ENCODE data around the gene KCNK2. TPM values are rescaled to one million over a fixed set of nuclear protein-coding genes. Genes with fewer than 3 reads are reported as not detected.

KCNK2 gene
- 0.50 and 1.1 TPM in 2 replicates for total RNA-seq (ENCODE audit: low replicate concordance)

- peak; percentile 70 for DNase-seq (ENCODE audit: low spot score)
- peak within 1 kb of the TSS; percentile 90 for H3K4me3 Mint-ChIP-seq
- Histone ChIP-seq H3K9me3 (ENCODE audit: low read depth) (no peaks in the 10 kb centered on the region), H3F3A (ENCODE audit: low read depth) (no peaks in the 10 kb centered on the region), H3K4me2 (peak within 1 kb of the TSS; percentile 95), H3K27me3 (peaks cover 99% of the 10 kb centered on the region), H3K79me2 (ENCODE audit: low read depth) (no peaks in the 10 kb centered on the region), H3K27ac (no peak within 1 kb of the TSS), H3K4me3 (peak within 1 kb of the TSS; percentile 70), H3K9ac (no peak within 1 kb of the TSS), H4K20me1 (ENCODE audit: low read depth) (no peaks in the 10 kb centered on the region), H2AFZ (replicated peaks) (peak within 1 kb of the TSS; percentile 90), H3K36me3 (no peaks in the 10 kb centered on the region), H3K4me1 (peaks cover 11% of the 10 kb centered on the region)
- no peak within 1 kb of the TSS for H3K27ac Mint-ChIP-seq
- no peaks in the 10 kb centered on the region for H3K9me3 Mint-ChIP-seq
- peaks cover 13% of the 10 kb centered on the region for H3K4me1 Mint-ChIP-seq
- H3K27me3 Mint-ChIP-seq (ENCODE audit: insufficient read depth, low read depth) = peaks cover 23% of the 10 kb centered on the region
- no peaks in the 10 kb centered on the region for H3K36me3 Mint-ChIP-seq
- TF ChIP-seq EZH2 (IDR thresholded peaks at IDR 0.05) (peak; percentile 21), CTCF (IDR thresholded peaks at IDR 0.05) (no peak), EZH2phosphoT487 (IDR thresholded peaks at IDR 0.05) (peak; percentile 13)
Measured at GRCh38 chr1:215082532-215083382, at the start of gene KCNK2. Gene KCNK2 (plus strand): TSS chr1:215082737. CDS start chr1:215083386, 649 bp downstream.

- DNase-seq (ENCODE audit: low spot score) = no peak
- no peak for TF ChIP-seq CTCF (IDR thresholded peaks at IDR 0.05)
- no peak for TF ChIP-seq EZH2 (IDR thresholded peaks at IDR 0.05)
- no peak for TF ChIP-seq EZH2phosphoT487 (IDR thresholded peaks at IDR 0.05)
- Histone ChIP-seq H2AFZ (replicated peaks) (no peak overlapping the region), H3K79me2 (ENCODE audit: low read depth) (no peaks in the 10 kb centered on the region), H3K4me3 (no peak overlapping the region), H3K4me2 (no peak overlapping the region), H3F3A (ENCODE audit: low read depth) (no peaks in the 10 kb centered on the region), H3K27me3 (no peaks in the 10 kb centered on the region), H3K9ac (no peak overlapping the region), H3K27ac (no peak overlapping the region), H3K36me3 (no peaks in the 10 kb centered on the region), H3K9me3 (ENCODE audit: low read depth) (no peaks in the 10 kb centered on the region), H3K4me1 (no peaks in the 10 kb centered on the region), H4K20me1 (ENCODE audit: low read depth) (no peaks in the 10 kb centered on the region)
- Mint-ChIP-seq H3K4me3 (no peak overlapping the region), H3K27ac (no peak overlapping the region), H3K4me1 (no peaks in the 10 kb centered on the region), H3K36me3 (no peaks in the 10 kb centered on the region), H3K27me3 (ENCODE audit: insufficient read depth, low read depth) (no peaks in the 10 kb centered on the region), H3K9me3 (no peaks in the 10 kb centered on the region)
Measured at GRCh38 chr1:215032911-215033526, 49.5 kb upstream of the KCNK2 start.

- Histone ChIP-seq H3K4me3 (no peak overlapping the region), H4K20me1 (ENCODE audit: low read depth) (no peaks in the 10 kb centered on the region), H3K36me3 (no peaks in the 10 kb centered on the region), H3F3A (ENCODE audit: low read depth) (no peaks in the 10 kb centered on the region), H3K9ac (no peak overlapping the region), H3K27ac (no peak overlapping the region), H3K9me3 (ENCODE audit: low read depth) (no peaks in the 10 kb centered on the region), H2AFZ (replicated peaks) (no peak overlapping the region), H3K27me3 (no peaks in the 10 kb centered on the region), H3K4me1 (no peaks in the 10 kb centered on the region), H3K79me2 (ENCODE audit: low read depth) (no peaks in the 10 kb centered on the region), H3K4me2 (no peak overlapping the region)
- TF ChIP-seq EZH2phosphoT487 (IDR thresholded peaks at IDR 0.05) = no peak
- H3K9me3 Mint-ChIP-seq = no peaks in the 10 kb centered on the region
- H3K4me1 Mint-ChIP-seq = no peaks in the 10 kb centered on the region
- H3K4me3 Mint-ChIP-seq = no peak overlapping the region
- no peaks in the 10 kb centered on the region for H3K36me3 Mint-ChIP-seq
- H3K27me3 Mint-ChIP-seq (ENCODE audit: insufficient read depth, low read depth) = peaks cover under 1% of the 10 kb centered on the region
- no peak for DNase-seq (ENCODE audit: low spot score)
- H3K27ac Mint-ChIP-seq = no peak overlapping the region
Measured at GRCh38 chr1:215040190-215040589, 42.3 kb upstream of the KCNK2 start.

Data from neural progenitor cell (in vitro differentiated cells).